OCI-LY7 (cell line): Measurements from ENCODE around the gene ZNF442. TPM values are rescaled to one million over a fixed set of nuclear protein-coding genes. Genes with fewer than 3 reads are reported as not detected.

Experiments used
- BruUV-seq: library from RNA; stranded (reverse); fragments of 400-500 nt; replicated peaks from 2 replicates; lab custom pipeline; 2021; lab: Mats Ljungman, UMichigan
- CTCF ChIA-PET: fragments of 300-600 bp; sonication (Branson Sonifier 250); formaldehyde crosslinking; loops from one replicate; lab custom pipeline; 2022; ENCODE audit warnings: antibody characterized with exemption; ENCODE audit not compliant: unreplicated experiment; lab: Charles Lee
- POLR2A ChIA-PET: fragments of 300-600 bp; sonication (Branson Sonifier 250); formaldehyde crosslinking; loops from one replicate; lab custom pipeline; 2022; ENCODE audit warnings: antibody characterized with exemption; lab: Charles Lee
- DNase-seq: peaks from one replicate; pipeline ENCODE4 v3.0.0-alpha.2; 2015; ENCODE audit warnings: low spot score
- H2AFZ ChIP-seq: fragments of 200-600 bp; sonication (generic), shearing (Covaris generic); 2 replicates; pipeline ENCODE4 v1.6.1; 2014; ENCODE audit warnings: mild to moderate bottlenecking, antibody characterized with exemption, low read length, moderate library complexity
- H3K27ac ChIP-seq: fragments of 200-600 bp; sonication (generic); 2 replicates; pipeline ENCODE4 v1.5.1; 2014; ENCODE audit warnings: mixed run types, low read depth, mild to moderate bottlenecking, moderate library complexity, low read length, inconsistent platforms; ENCODE audit not compliant: poor library complexity, severe bottlenecking
- H3K36me3 ChIP-seq: fragments of 200-600 bp; sonication (generic); 2 replicates; pipeline ENCODE4 v1.6.1; 2014; ENCODE audit warnings: mild to moderate bottlenecking, antibody characterized with exemption, low read length, moderate library complexity, mixed read lengths; ENCODE audit not compliant: insufficient read depth
- H3K4me1 ChIP-seq: fragments of 200-600 bp; sonication (generic); 2 replicates; pipeline ENCODE4 v1.5.1; 2014; ENCODE audit warnings: mild to moderate bottlenecking, low read length; ENCODE audit not compliant: insufficient read depth, poor library complexity, severe bottlenecking
- H3K4me2 ChIP-seq: fragments of 200-600 bp; sonication (generic); 2 replicates; pipeline ENCODE4 v1.6.1; 2014; ENCODE audit warnings: mild to moderate bottlenecking, low read length
- H3K4me3 ChIP-seq: fragments of 200-600 bp; sonication (generic); 2 replicates; pipeline ENCODE4 v1.5.1; 2014; ENCODE audit warnings: mild to moderate bottlenecking, low read depth, low read length; ENCODE audit not compliant: poor library complexity, severe bottlenecking
- H3K79me2 ChIP-seq: fragments of 200-600 bp; sonication (generic); 2 replicates; pipeline ENCODE4 v1.6.1; 2016; ENCODE audit warnings: low read depth, mild to moderate bottlenecking, low read length, moderate library complexity, mixed read lengths; ENCODE audit not compliant: insufficient read depth
- H3K9me2 ChIP-seq: fragments of 200-600 bp; sonication (generic); 2 replicates; pipeline ENCODE4 v1.6.1; 2016; ENCODE audit warnings: mild to moderate bottlenecking, low read length, mixed read lengths; ENCODE audit not compliant: insufficient read depth
- H3K9me3 ChIP-seq: fragments of 200-600 bp; sonication (generic); 2 replicates; pipeline ENCODE4 v1.6.1; 2014; ENCODE audit warnings: mild to moderate bottlenecking, mixed run types, low read length, mixed read lengths
- H4K20me1 ChIP-seq: fragments of 200-600 bp; sonication (generic); 2 replicates; pipeline ENCODE4 v1.6.1; 2014; ENCODE audit warnings: mild to moderate bottlenecking, antibody characterized with exemption, low read length, moderate library complexity, mixed read lengths; ENCODE audit not compliant: insufficient read depth
- CTCF ChIP-seq: fragments of 200-600 bp; sonication (generic); conservative IDR thresholded peaks from 2 replicates; pipeline ENCODE4 v1.5.1; 2014; ENCODE audit warnings: mild to moderate bottlenecking, antibody characterized with exemption, low read length, moderate library complexity, mixed read lengths
- EZH2phosphoT487 ChIP-seq: fragments of 200-600 bp; sonication (generic); IDR thresholded peaks from 2 replicates; pipeline ENCODE4 v1.6.1; 2018; ENCODE audit warnings: low read depth, borderline replicate concordance, mild to moderate bottlenecking, mixed run types, antibody characterized with exemption, low read length, moderate library complexity, mixed read lengths
- intact Hi-C: fragments of 100-400 bp; cut with micrococcal nuclease; formaldehyde crosslinking; loops from one replicate; pipeline ENCODE4 v1.10.0; 2022; ENCODE audit not compliant: unreplicated experiment
- total RNA-seq, 2 experiments: library from RNA; depleted of rRNA in 1 of 2; stranded (reverse); fragments of >200 nt in 1 of 2; shearing (Covaris generic) in 1 of 2; gene quantifications; 2 replicates each; pipeline ENCODE4 v1.2.3, GENCODE V29; 2014 to 2022

Gene ZNF442
- total RNA-seq, 2 experiments from 2014 or later = 0.19 to 0.76 TPM

- CTCF ChIA-PET = no interaction called here
- Histone ChIP-seq H3K4me3 (no peak overlapping the region), H2AFZ (no peak overlapping the region), H3K4me1 (no peaks in the 10 kb centered on the region), H3K9me3 (no peaks in the 10 kb centered on the region), H4K20me1 (no peaks in the 10 kb centered on the region), H3K9me2 (no peaks in the 10 kb centered on the region), H3K36me3 (no peaks in the 10 kb centered on the region), H3K27ac (no peak overlapping the region), H3K79me2 (no peaks in the 10 kb centered on the region), H3K4me2 (no peak overlapping the region)
- BruUV-seq = no TSS peak
- POLR2A ChIA-PET = no interaction called here
- intact Hi-C loops = no loop called here
- no peak for DNase-seq
- TF ChIP-seq CTCF (no peak), EZH2phosphoT487 (no peak)
Observed at GRCh38 chr19:12380444-12380737, 14.9 kb upstream of the ZNF442 start.

- Histone ChIP-seq H3K79me2 (no peaks in the 10 kb centered on the region), H3K36me3 (no peaks in the 10 kb centered on the region), H3K4me3 (no peak overlapping the region), H3K9me2 (no peaks in the 10 kb centered on the region), H3K27ac (no peak overlapping the region), H3K4me1 (no peaks in the 10 kb centered on the region), H3K4me2 (no peak overlapping the region), H2AFZ (no peak overlapping the region), H3K9me3 (no peaks in the 10 kb centered on the region), H4K20me1 (no peaks in the 10 kb centered on the region)
- ChIA-PET POLR2A (interaction anchor here (0.7 kb wide), 1 partner anchor 366 kb away, joined by 6 read pairs; no protein-coding TSS in a partner anchor), CTCF (no interaction called here)
- BruUV-seq = no TSS peak
- intact Hi-C loops = no loop called here
- TF ChIP-seq EZH2phosphoT487 (no peak), CTCF (no peak)
- DNase-seq = no peak
Observed at GRCh38 chr19:12379732-12380443, 14.4 kb upstream of the ZNF442 start.

- no peaks in the 10 kb centered on the region for H3K9me3 ChIP-seq
- H3K4me1 ChIP-seq = no peaks in the 10 kb centered on the region
- H3K4me2 ChIP-seq = no peak overlapping the region
- no peak for TF ChIP-seq EZH2phosphoT487
- no peak for TF ChIP-seq CTCF
- no peaks in the 10 kb centered on the region for H3K36me3 ChIP-seq
- H2AFZ ChIP-seq = no peak overlapping the region
- no peaks in the 10 kb centered on the region for H3K79me2 ChIP-seq
- H3K4me3 ChIP-seq = no peak overlapping the region
- H3K9me2 ChIP-seq = no peaks in the 10 kb centered on the region
- CTCF ChIA-PET = no interaction called here
- DNase-seq = no peak
- intact Hi-C loops = no loop called here
- H4K20me1 ChIP-seq = no peaks in the 10 kb centered on the region
- BruUV-seq = no TSS peak
- no peak overlapping the region for H3K27ac ChIP-seq
- POLR2A ChIA-PET = no interaction called here
Observed at GRCh38 chr19:12374026-12374425, 8.5 kb upstream of the ZNF442 start.
